Keratinocyte (primary cell): Measurements from ENCODE around the gene MAPK9. TPM values are rescaled to one million over a fixed set of nuclear protein-coding genes. Genes with fewer than 3 reads are reported as not detected.

Experiments
- DNase-seq: peaks from one replicate; pipeline ENCODE4 v3.0.0-alpha.2; 2011; ENCODE audit warnings: low read depth, missing footprints, low spot score
- FAIRE-seq: peaks from 2 replicates; lab custom pipeline; 2011; peaks lifted over from hg19 to GRCh38; lab: Jason Lieb, UNC
- H2AFZ ChIP-seq: 2 replicates; pipeline ENCODE4 v1.6.0; 2012; ENCODE audit warnings: low read length, control low read depth, inconsistent platforms; ENCODE audit not compliant: control insufficient read depth
- H3K27ac ChIP-seq: 2 replicates; pipeline ENCODE4 v1.5.1; 2011; ENCODE audit warnings: low read length; ENCODE audit not compliant: control insufficient read depth, insufficient read depth
- H3K27me3 ChIP-seq: 3 replicates; pipeline ENCODE4 v1.6.0; 2011; ENCODE audit warnings: low read length; ENCODE audit not compliant: control insufficient read depth, insufficient read depth; ENCODE audit errors: extremely low read depth
- H3K36me3 ChIP-seq, 2 experiments: 2 replicates in 1 of 2; 3 replicates in 1 of 2; pipeline ENCODE4 v1.5.1; 2011; ENCODE audit warnings: low read length in 2 of 2, mild to moderate bottlenecking in 1 of 2; ENCODE audit not compliant: control insufficient read depth in 2 of 2, insufficient read depth in 2 of 2; ENCODE audit errors: extremely low read depth in 1 of 2
- H3K4me1 ChIP-seq: 3 replicates; pipeline ENCODE4 v1.5.1; 2011; ENCODE audit warnings: low read length; ENCODE audit not compliant: control insufficient read depth, insufficient read depth; ENCODE audit errors: extremely low read depth
- H3K4me2 ChIP-seq: 3 replicates; pipeline ENCODE4 v1.6.0; 2011; ENCODE audit warnings: low read depth, low read length; ENCODE audit not compliant: control insufficient read depth, insufficient read depth; ENCODE audit errors: extremely low read depth
- H3K4me3 ChIP-seq, 3 experiments: fragments of 200-600 bp in 1 of 3; sonication (generic) in 1 of 3; 2 replicates in 2 of 3; 3 replicates in 1 of 3; pipeline ENCODE4 v1.5.1; 2011 to 2016; ENCODE audit warnings: low read length in 3 of 3, mild to moderate bottlenecking in 3 of 3, control low read depth in 2 of 3, inconsistent platforms in 1 of 3, low read depth in 1 of 3, mixed read lengths in 1 of 3, mixed run types in 1 of 3, moderate library complexity in 1 of 3; ENCODE audit not compliant: control insufficient read depth in 2 of 3, insufficient read depth in 2 of 3; ENCODE audit errors: extremely low read depth in 1 of 3
- H3K79me2 ChIP-seq: 2 replicates; pipeline ENCODE4 v1.6.0; 2012; ENCODE audit warnings: low read length; ENCODE audit not compliant: control insufficient read depth, insufficient read depth
- H3K9ac ChIP-seq: 3 replicates; pipeline ENCODE4 v1.6.0; 2011; ENCODE audit warnings: low read length; ENCODE audit not compliant: control insufficient read depth, insufficient read depth; ENCODE audit errors: extremely low read depth
- H3K9me1 ChIP-seq: 3 replicates; pipeline ENCODE4 v1.6.0; 2011; ENCODE audit warnings: low read length; ENCODE audit not compliant: control insufficient read depth, insufficient read depth; ENCODE audit errors: extremely low read depth
- H3K9me3 ChIP-seq: 2 replicates; pipeline ENCODE4 v1.5.1; 2012; ENCODE audit warnings: low read depth, low read length; ENCODE audit not compliant: control insufficient read depth
- H4K20me1 ChIP-seq: 3 replicates; pipeline ENCODE4 v1.6.0; 2011; ENCODE audit warnings: low read length; ENCODE audit not compliant: control insufficient read depth, insufficient read depth; ENCODE audit errors: extremely low read depth
- EZH2 ChIP-seq: IDR thresholded peaks from one replicate; pipeline ENCODE4 v1.6.1; 2012; ENCODE audit warnings: inconsistent platforms, mild to moderate bottlenecking, low read length, moderate library complexity
- dilution Hi-C: fragments of 300-500 bp; cut with MboI; formaldehyde crosslinking; loops from one replicate; pipeline ENCODE4 v1.7.0; 2020; ENCODE audit warnings: low sequenced_read_pairs; ENCODE audit not compliant: extremely low pct_ligation_motif_present
- polyA plus RNA-seq, 5 experiments: library from polyadenylated mRNA; depleted of rRNA in 3 of 5; stranded (reverse) in 3 of 5; stranded (forward) in 1 of 5; unstranded in 1 of 5; fragments of >200 nt; gene quantifications; 1 replicate in 1 of 5; 2 replicates in 3 of 5; 3 replicates in 1 of 5; pipeline versions ENCODE4 v1.2.1 to v1.2.3, GENCODE V29; 2011 to 2012; ENCODE audit warnings: missing spikeins in 2 of 5, low read depth in 1 of 5, low replicate concordance in 1 of 5
- TF ChIP-seq, protein P1 (sequence below), 3 experiments: IDR thresholded peaks in 1 of 3; conservative IDR thresholded peaks in 1 of 3; optimal IDR thresholded peaks in 1 of 3; 2 replicates in 2 of 3; 3 replicates in 1 of 3; pipeline versions ENCODE3 to v1.5.1; 2011; ENCODE audit warnings: low read length in 3 of 3, mild to moderate bottlenecking in 3 of 3, moderate library complexity in 2 of 3, control low read depth in 1 of 3, inconsistent platforms in 1 of 3; ENCODE audit not compliant: insufficient read depth in 2 of 3; ENCODE audit errors: extremely low read depth in 1 of 3

MAPK9 gene
- polyA plus RNA-seq, 1 donor (not counting 4 experiments of a cell fraction or from before 2014, with no cell fraction given) = 49.4 TPM

DNA sequence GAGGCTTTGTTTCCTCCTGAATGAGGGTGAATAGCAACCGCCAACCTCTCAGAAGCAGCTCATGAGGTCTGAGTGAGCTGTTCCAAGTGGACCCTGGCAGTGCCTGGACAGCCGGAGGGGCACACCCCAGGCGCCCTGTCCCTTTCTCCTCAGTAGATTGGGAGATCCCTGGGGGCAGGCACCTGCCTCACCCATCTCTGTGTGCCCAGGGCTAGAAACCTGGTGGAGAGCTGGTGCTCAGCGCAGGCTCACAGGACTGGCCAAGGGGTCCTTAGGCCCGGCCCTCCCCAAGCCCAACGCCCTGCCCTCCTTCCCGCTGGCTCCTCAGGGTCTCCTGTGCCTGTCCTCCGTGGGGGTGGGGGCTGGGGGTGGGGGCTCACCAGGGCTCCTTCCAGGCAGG is 14.9 kb upstream of the MAPK9 start:
- no peaks in the 10 kb centered on the region for H3K36me3 ChIP-seq
- no peak overlapping the region for H3K27ac ChIP-seq
- H3K9ac ChIP-seq = no peak overlapping the region
- H3K4me1 ChIP-seq = no peaks in the 10 kb centered on the region
- H3K4me3 ChIP-seq = no peak overlapping the region
- H4K20me1 ChIP-seq = no peaks in the 10 kb centered on the region
- H2AFZ ChIP-seq = no peak overlapping the region
- dilution Hi-C loops = no loop called here
- no peaks in the 10 kb centered on the region for H3K9me3 ChIP-seq
- no peaks in the 10 kb centered on the region for H3K9me1 ChIP-seq
- H3K4me2 ChIP-seq = no peak overlapping the region
- DNase-seq (no peak), FAIRE-seq (no peak)
- no peak for TF ChIP-seq EZH2
- TF ChIP-seq, protein P1, sequence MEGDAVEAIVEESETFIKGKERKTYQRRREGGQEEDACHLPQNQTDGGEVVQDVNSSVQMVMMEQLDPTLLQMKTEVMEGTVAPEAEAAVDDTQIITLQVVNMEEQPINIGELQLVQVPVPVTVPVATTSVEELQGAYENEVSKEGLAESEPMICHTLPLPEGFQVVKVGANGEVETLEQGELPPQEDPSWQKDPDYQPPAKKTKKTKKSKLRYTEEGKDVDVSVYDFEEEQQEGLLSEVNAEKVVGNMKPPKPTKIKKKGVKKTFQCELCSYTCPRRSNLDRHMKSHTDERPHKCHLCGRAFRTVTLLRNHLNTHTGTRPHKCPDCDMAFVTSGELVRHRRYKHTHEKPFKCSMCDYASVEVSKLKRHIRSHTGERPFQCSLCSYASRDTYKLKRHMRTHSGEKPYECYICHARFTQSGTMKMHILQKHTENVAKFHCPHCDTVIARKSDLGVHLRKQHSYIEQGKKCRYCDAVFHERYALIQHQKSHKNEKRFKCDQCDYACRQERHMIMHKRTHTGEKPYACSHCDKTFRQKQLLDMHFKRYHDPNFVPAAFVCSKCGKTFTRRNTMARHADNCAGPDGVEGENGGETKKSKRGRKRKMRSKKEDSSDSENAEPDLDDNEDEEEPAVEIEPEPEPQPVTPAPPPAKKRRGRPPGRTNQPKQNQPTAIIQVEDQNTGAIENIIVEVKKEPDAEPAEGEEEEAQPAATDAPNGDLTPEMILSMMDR (optimal IDR thresholded peaks at IDR 0.05 in 1 of 3, IDR thresholded peaks at IDR 0.05 in 1 of 3, conservative IDR thresholded peaks at IDR 0.05 in 1 of 3; ENCODE audit: extremely low read depth in 1 of 3, insufficient read depth in 2 of 3, low read length in 3 of 3) = no peak
- H3K27me3 ChIP-seq = no peaks in the 10 kb centered on the region
- no peaks in the 10 kb centered on the region for H3K79me2 ChIP-seq

DNA sequence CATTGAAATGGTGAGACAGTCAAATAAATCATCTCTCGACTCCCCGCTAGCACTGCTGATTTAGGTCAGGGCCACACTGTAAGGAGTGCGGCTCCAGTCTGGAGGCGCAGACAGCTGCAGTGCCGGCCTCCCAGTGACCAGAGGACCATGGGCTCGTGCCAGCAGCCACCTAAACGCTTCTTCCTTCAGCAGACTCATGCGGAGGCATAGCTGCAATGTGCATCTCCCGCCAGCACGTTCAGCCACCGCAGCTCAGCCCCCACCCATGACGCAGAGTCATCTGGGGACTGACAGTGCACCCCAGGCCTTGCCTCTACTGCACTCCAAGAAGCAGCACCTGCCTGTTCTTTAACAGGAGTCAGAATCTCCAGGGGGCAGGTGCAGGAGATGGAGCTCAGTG is 13.6 kb upstream of the MAPK9 start:
- no peak overlapping the region for H2AFZ ChIP-seq
- no peak overlapping the region for H3K4me2 ChIP-seq
- dilution Hi-C loops = no loop called here
- no peaks in the 10 kb centered on the region for H3K4me1 ChIP-seq
- DNase-seq (no peak), FAIRE-seq (no peak)
- no peaks in the 10 kb centered on the region for H3K36me3 ChIP-seq
- H3K4me3 ChIP-seq = no peak overlapping the region
- H3K27me3 ChIP-seq = no peaks in the 10 kb centered on the region
- no peaks in the 10 kb centered on the region for H3K9me1 ChIP-seq
- no peaks in the 10 kb centered on the region for H3K9me3 ChIP-seq
- no peak overlapping the region for H3K9ac ChIP-seq
- no peaks in the 10 kb centered on the region for H4K20me1 ChIP-seq
- TF ChIP-seq, protein P1 (optimal IDR thresholded peaks at IDR 0.05 in 1 of 3, IDR thresholded peaks at IDR 0.05 in 1 of 3, conservative IDR thresholded peaks at IDR 0.05 in 1 of 3; ENCODE audit: extremely low read depth in 1 of 3, insufficient read depth in 2 of 3, low read length in 3 of 3) = no peak
- TF ChIP-seq EZH2 = no peak
- no peak overlapping the region for H3K27ac ChIP-seq
- no peaks in the 10 kb centered on the region for H3K79me2 ChIP-seq
